Neural cell (in vitro differentiated cells): Measurements from ENCODE around the gene LY6G5B. TPM values are rescaled to one million over a fixed set of nuclear protein-coding genes. Genes with fewer than 3 reads are reported as not detected.

Source experiments
- H2AFZ ChIP-seq: fragments of 200-600, 300-800 bp; sonication (generic), shearing (Covaris generic); 2 replicates; pipeline ENCODE4 v1.6.0; 2014; ENCODE audit warnings: low read depth, mild to moderate bottlenecking, antibody characterized with exemption, low read length, moderate library complexity
- H3F3A ChIP-seq: fragments of 200-600 bp; shearing (Covaris generic); 2 replicates; pipeline ENCODE4 v1.6.1; 2016; ENCODE audit warnings: mild to moderate bottlenecking, moderate library complexity, mixed read lengths, antibody characterized with exemption, low read length; ENCODE audit not compliant: insufficient read depth, poor library complexity, severe bottlenecking
- H3K27ac ChIP-seq: fragments of 200-600, 300-800 bp; sonication (generic), shearing (Covaris generic); 2 replicates; pipeline ENCODE4 v1.5.1; 2014; ENCODE audit warnings: mild to moderate bottlenecking, low read length, moderate library complexity
- H3K27me3 ChIP-seq: fragments of 300-800, 200-600 bp; sonication (generic), shearing (Covaris generic); 2 replicates; pipeline ENCODE4 v1.6.0; 2014; ENCODE audit warnings: mild to moderate bottlenecking, low read depth, low read length, moderate library complexity; ENCODE audit not compliant: insufficient read depth
- H3K36me3 ChIP-seq: fragments of 300-800, 200-600 bp; sonication (generic), shearing (Covaris generic); 2 replicates; pipeline ENCODE4 v1.5.1; 2014; ENCODE audit warnings: mild to moderate bottlenecking, antibody characterized with exemption, low read length, moderate library complexity; ENCODE audit not compliant: insufficient read depth
- H3K4me2 ChIP-seq: fragments of 300-800, 200-600 bp; sonication (generic), shearing (Covaris generic); 2 replicates; pipeline ENCODE4 v1.6.0; 2014; ENCODE audit warnings: mild to moderate bottlenecking, low read length
- H3K4me3 ChIP-seq: fragments of 300-800, 200-600 bp; sonication (generic), shearing (Covaris generic); 2 replicates; pipeline ENCODE4 v1.5.1; 2014; ENCODE audit warnings: mild to moderate bottlenecking, low read length, moderate library complexity
- H3K79me2 ChIP-seq: fragments of 200-600 bp; shearing (Covaris generic); replicated peaks from 2 replicates; pipeline ENCODE4 v1.6.0; 2014; ENCODE audit warnings: mild to moderate bottlenecking, low read length, moderate library complexity; ENCODE audit not compliant: insufficient read depth
- H3K9ac ChIP-seq: fragments of 300-800, 200-600 bp; sonication (generic), shearing (Covaris generic); 2 replicates; pipeline ENCODE4 v1.6.1; 2016; ENCODE audit warnings: mild to moderate bottlenecking, low read length, mixed read lengths
- H3K9me2 ChIP-seq: fragments of 200-600 bp; shearing (Covaris generic); 2 replicates; pipeline ENCODE4 v1.6.1; 2016; ENCODE audit warnings: mild to moderate bottlenecking, low read length, mixed read lengths; ENCODE audit not compliant: insufficient read depth
- H3K9me3 ChIP-seq: fragments of 200-600, 300-800 bp; sonication (generic), shearing (Covaris generic); 2 replicates; pipeline ENCODE4 v1.6.1; 2016; ENCODE audit warnings: mild to moderate bottlenecking, mixed run types, low read length, moderate library complexity, mixed read lengths
- H4K20me1 ChIP-seq: fragments of 200-600 bp; shearing (Covaris generic); 2 replicates; pipeline ENCODE4 v1.6.1; 2016; ENCODE audit warnings: mild to moderate bottlenecking, mixed run types; ENCODE audit not compliant: insufficient read depth
- EP300 ChIP-seq: fragments of 450-650 bp; conservative IDR thresholded peaks from 2 replicates; pipeline ENCODE4 v1.6.1; 2014; ENCODE audit warnings: antibody characterized with exemption, mild to moderate bottlenecking, moderate library complexity; ENCODE audit not compliant: poor library complexity, severe bottlenecking
- EZH2 ChIP-seq: fragments of 200-600, 300-800 bp; shearing (Covaris generic), sonication (generic); IDR thresholded peaks from 2 replicates; pipeline ENCODE4 v1.6.1; 2014; ENCODE audit warnings: antibody characterized with exemption, low read length, borderline replicate concordance, mild to moderate bottlenecking; ENCODE audit not compliant: insufficient read depth, poor library complexity, severe bottlenecking
- MXI1 ChIP-seq: fragments of 450-650 bp; conservative IDR thresholded peaks from 2 replicates; pipeline ENCODE4 v1.6.1; 2014; ENCODE audit warnings: antibody characterized with exemption, mild to moderate bottlenecking; ENCODE audit not compliant: poor library complexity, severe bottlenecking
- POLR2AphosphoS5 ChIP-seq: IDR thresholded peaks from 2 replicates; pipeline ENCODE4 v1.6.1; 2012
- RAD21 ChIP-seq: fragments of 450-650 bp; conservative IDR thresholded peaks from 2 replicates; pipeline ENCODE4 v1.6.1; 2014; ENCODE audit warnings: antibody characterized with exemption, mild to moderate bottlenecking, moderate library complexity
- SMC3 ChIP-seq: fragments of 450-650 bp; conservative IDR thresholded peaks from 2 replicates; pipeline ENCODE4 v1.6.1; 2014; ENCODE audit warnings: antibody characterized with exemption, mild to moderate bottlenecking, moderate library complexity; ENCODE audit not compliant: poor library complexity
- TAF1 ChIP-seq: IDR thresholded peaks from 2 replicates; pipeline ENCODE4 v1.6.1; 2012; ENCODE audit warnings: low read depth
- polyA plus RNA-seq: library from polyadenylated mRNA; depleted of rRNA; stranded (reverse); fragments of >200 nt; gene quantifications from 2 replicates; pipeline ENCODE4 v1.2.3, GENCODE V29; 2014
- TF ChIP-seq, protein P1 (sequence below): fragments of 450-650 bp; IDR thresholded peaks from 2 replicates; pipeline ENCODE4 v1.5.1; 2014; ENCODE audit warnings: antibody characterized with exemption, mild to moderate bottlenecking, moderate library complexity; ENCODE audit not compliant: poor library complexity, severe bottlenecking
- TF ChIP-seq, protein P2 (sequence below): IDR thresholded peaks from 2 replicates; pipeline ENCODE4 v1.6.1; 2012; ENCODE audit warnings: borderline replicate concordance

The LY6G5B gene
- polyA plus RNA-seq, 1 donor from 2014 or later, result 4.0 TPM

DNA sequence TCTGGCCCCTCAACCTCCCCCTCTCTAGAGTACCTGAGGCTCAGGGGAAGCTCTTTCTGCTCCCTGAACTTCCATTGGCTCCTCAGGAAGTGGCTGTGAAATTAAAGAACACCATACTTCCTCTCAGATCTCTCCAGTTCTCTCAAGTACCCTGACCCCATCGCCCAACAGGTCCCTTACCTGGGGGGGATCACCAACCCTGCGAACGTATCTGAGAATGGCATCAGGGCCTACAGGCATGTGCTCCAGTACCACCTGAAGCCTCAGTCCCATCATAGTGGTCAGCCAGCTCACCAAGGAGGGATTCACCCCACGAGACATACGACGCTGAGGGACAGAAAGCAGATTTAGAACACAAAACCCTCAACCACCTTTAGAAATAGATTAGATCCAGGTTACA, 29.2 kb upstream of the LY6G5B start:
- Histone ChIP-seq H3K79me2 (no peaks in the 10 kb centered on the region), H3K9me3 (no peaks in the 10 kb centered on the region), H3K4me3 (no peak overlapping the region), H3K4me2 (no peak overlapping the region), H3K36me3 (no peaks in the 10 kb centered on the region), H3K9me2 (no peaks in the 10 kb centered on the region), H3K27ac (no peak overlapping the region), H3F3A (no peaks in the 10 kb centered on the region), H4K20me1 (no peaks in the 10 kb centered on the region), H2AFZ (no peak overlapping the region), H3K9ac (no peak overlapping the region), H3K27me3 (no peaks in the 10 kb centered on the region)
- TF ChIP-seq, protein P1, sequence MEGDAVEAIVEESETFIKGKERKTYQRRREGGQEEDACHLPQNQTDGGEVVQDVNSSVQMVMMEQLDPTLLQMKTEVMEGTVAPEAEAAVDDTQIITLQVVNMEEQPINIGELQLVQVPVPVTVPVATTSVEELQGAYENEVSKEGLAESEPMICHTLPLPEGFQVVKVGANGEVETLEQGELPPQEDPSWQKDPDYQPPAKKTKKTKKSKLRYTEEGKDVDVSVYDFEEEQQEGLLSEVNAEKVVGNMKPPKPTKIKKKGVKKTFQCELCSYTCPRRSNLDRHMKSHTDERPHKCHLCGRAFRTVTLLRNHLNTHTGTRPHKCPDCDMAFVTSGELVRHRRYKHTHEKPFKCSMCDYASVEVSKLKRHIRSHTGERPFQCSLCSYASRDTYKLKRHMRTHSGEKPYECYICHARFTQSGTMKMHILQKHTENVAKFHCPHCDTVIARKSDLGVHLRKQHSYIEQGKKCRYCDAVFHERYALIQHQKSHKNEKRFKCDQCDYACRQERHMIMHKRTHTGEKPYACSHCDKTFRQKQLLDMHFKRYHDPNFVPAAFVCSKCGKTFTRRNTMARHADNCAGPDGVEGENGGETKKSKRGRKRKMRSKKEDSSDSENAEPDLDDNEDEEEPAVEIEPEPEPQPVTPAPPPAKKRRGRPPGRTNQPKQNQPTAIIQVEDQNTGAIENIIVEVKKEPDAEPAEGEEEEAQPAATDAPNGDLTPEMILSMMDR, result no peak
- TF ChIP-seq EP300, result no peak
- no peak for TF ChIP-seq TAF1
- no peak for TF ChIP-seq SMC3
- no peak for TF ChIP-seq RAD21
- no peak for TF ChIP-seq MXI1
- TF ChIP-seq, protein P2, sequence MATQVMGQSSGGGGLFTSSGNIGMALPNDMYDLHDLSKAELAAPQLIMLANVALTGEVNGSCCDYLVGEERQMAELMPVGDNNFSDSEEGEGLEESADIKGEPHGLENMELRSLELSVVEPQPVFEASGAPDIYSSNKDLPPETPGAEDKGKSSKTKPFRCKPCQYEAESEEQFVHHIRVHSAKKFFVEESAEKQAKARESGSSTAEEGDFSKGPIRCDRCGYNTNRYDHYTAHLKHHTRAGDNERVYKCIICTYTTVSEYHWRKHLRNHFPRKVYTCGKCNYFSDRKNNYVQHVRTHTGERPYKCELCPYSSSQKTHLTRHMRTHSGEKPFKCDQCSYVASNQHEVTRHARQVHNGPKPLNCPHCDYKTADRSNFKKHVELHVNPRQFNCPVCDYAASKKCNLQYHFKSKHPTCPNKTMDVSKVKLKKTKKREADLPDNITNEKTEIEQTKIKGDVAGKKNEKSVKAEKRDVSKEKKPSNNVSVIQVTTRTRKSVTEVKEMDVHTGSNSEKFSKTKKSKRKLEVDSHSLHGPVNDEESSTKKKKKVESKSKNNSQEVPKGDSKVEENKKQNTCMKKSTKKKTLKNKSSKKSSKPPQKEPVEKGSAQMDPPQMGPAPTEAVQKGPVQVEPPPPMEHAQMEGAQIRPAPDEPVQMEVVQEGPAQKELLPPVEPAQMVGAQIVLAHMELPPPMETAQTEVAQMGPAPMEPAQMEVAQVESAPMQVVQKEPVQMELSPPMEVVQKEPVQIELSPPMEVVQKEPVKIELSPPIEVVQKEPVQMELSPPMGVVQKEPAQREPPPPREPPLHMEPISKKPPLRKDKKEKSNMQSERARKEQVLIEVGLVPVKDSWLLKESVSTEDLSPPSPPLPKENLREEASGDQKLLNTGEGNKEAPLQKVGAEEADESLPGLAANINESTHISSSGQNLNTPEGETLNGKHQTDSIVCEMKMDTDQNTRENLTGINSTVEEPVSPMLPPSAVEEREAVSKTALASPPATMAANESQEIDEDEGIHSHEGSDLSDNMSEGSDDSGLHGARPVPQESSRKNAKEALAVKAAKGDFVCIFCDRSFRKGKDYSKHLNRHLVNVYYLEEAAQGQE, result no peak
- TF ChIP-seq POLR2AphosphoS5, result no peak
- no peak for TF ChIP-seq EZH2

DNA sequence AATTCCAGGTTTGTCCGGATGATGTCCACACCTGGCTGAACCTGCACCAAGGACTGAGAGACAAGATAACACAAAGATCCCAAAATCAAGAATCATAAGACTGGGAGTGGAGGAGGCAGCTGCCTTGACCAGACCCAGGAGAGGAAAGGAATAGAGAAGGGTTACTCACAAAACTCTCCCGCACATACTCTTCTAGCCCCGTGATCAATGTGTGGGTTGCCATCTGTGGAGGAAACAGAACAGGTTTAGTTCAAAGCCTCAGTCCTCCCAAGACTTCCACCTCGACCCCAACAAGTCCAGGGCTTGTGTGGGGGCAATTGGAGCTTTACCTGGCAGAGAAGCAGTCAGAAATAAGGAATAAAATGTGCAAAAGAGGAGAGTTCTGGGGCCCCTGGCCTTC, 28.4 kb upstream of the LY6G5B start:
- TF ChIP-seq RAD21 (no peak), SMC3 (no peak), TAF1 (no peak), EZH2 (no peak), POLR2AphosphoS5 (no peak), MXI1 (no peak), EP300 (no peak)
- TF ChIP-seq, protein P2, result no peak
- TF ChIP-seq, protein P1, result no peak
- Histone ChIP-seq H3K36me3 (no peaks in the 10 kb centered on the region), H3K27ac (no peak overlapping the region)

More for the DNA sequence above, 28.4 kb upstream of the LY6G5B start:
- H3K4me2 ChIP-seq, result no peak overlapping the region
- no peaks in the 10 kb centered on the region for H3K9me2 ChIP-seq
- H3F3A ChIP-seq, result no peaks in the 10 kb centered on the region
- no peaks in the 10 kb centered on the region for H4K20me1 ChIP-seq
- H2AFZ ChIP-seq, result no peak overlapping the region
- no peak overlapping the region for H3K9ac ChIP-seq
- no peaks in the 10 kb centered on the region for H3K27me3 ChIP-seq
- no peak overlapping the region for H3K4me3 ChIP-seq
- H3K9me3 ChIP-seq, result no peaks in the 10 kb centered on the region
- H3K79me2 ChIP-seq, result no peaks in the 10 kb centered on the region
